Upper lobe of right lung (tissue), 1 donor: ENCODE data around the gene ERGIC2. TPM values are rescaled to one million over a fixed set of nuclear protein-coding genes. Genes with fewer than 3 reads are reported as not detected.

ENCODE experiments used
- ATAC-seq: fragments of 200-7000 bp; cut with Tn5 transposase; one replicate; pipeline ENCODE4 v1.9.1; 2020; ENCODE audit warnings: mild to moderate bottlenecking, moderate library complexity
- DNase-seq: peaks from one replicate; pipeline ENCODE4 v3.0.0-alpha.2; 2020
- H3K27ac ChIP-seq: fragments of 200-600 bp; one replicate; pipeline ENCODE4 v1.8.0; 2022
- H3K27me3 ChIP-seq: fragments of 200-600 bp; one replicate; pipeline ENCODE4 v1.8.0; 2022; ENCODE audit warnings: mild to moderate bottlenecking
- H3K36me3 ChIP-seq: fragments of 200-600 bp; one replicate; pipeline ENCODE4 v1.8.0; 2022
- H3K4me1 ChIP-seq: fragments of 200-600 bp; one replicate; pipeline ENCODE4 v1.8.0; 2022
- H3K4me3 ChIP-seq: fragments of 200-600 bp; one replicate; pipeline ENCODE4 v1.8.0; 2022; ENCODE audit warnings: mild to moderate bottlenecking
- H3K9me3 ChIP-seq: fragments of 200-600 bp; one replicate; pipeline ENCODE4 v1.8.0; 2022
- intact Hi-C: fragments of 100-400 bp; cut with DNase I; formaldehyde crosslinking; loops from one replicate; pipeline ENCODE4 v1.11.0; 2022
- total RNA-seq: library from RNA; stranded (reverse); fragmentation: NEBNext Ultra II Directional; extraction: Animal tissue kit (Norgen Biotek cat#: 25700); gene quantifications from one replicate; pipeline ENCODE4 v1.2.1, GENCODE V29; 2021
- TF ChIP-seq, protein P1 (sequence below): fragments of 200-600 bp; IDR thresholded peaks from one replicate; pipeline ENCODE4 v1.8.0; 2022; ENCODE audit warnings: antibody characterized with exemption
- donor health status: DM: no; HTN: yes; CAD: no; lungs with severe emphysema.

The ERGIC2 gene
- total RNA-seq, 1 donor from 2014 or later = 64.0 TPM

DNA sequence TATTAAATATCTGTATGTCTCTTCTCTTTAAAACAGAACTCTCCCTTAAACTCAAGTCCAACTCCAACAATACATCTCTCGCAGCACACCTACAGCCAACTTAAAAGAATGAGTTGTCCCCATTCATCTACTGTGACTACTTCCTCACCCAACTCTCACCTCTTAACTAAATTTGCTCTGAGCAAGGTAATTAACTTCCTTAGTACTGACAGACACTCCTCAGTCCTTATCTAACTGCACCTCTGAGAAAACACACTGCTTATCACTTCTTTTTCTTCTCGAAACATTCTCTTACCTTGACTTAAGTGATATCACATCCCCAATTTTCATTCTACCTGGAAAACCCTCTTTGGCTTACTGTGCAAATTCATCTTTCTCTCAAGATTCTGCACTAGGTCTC is 7.0 kb downstream of the ERGIC2 start:
- Histone ChIP-seq H3K9me3 (no peaks in the 10 kb centered on the region), H3K4me3 (no peak overlapping the region), H3K27ac (no peak overlapping the region), H3K27me3 (no peaks in the 10 kb centered on the region), H3K4me1 (peaks cover 4% of the 10 kb centered on the region), H3K36me3 (peaks cover 24% of the 10 kb centered on the region)
- DNase-seq = no peak
- intact Hi-C loops = no loop called here
- TF ChIP-seq, protein P1, sequence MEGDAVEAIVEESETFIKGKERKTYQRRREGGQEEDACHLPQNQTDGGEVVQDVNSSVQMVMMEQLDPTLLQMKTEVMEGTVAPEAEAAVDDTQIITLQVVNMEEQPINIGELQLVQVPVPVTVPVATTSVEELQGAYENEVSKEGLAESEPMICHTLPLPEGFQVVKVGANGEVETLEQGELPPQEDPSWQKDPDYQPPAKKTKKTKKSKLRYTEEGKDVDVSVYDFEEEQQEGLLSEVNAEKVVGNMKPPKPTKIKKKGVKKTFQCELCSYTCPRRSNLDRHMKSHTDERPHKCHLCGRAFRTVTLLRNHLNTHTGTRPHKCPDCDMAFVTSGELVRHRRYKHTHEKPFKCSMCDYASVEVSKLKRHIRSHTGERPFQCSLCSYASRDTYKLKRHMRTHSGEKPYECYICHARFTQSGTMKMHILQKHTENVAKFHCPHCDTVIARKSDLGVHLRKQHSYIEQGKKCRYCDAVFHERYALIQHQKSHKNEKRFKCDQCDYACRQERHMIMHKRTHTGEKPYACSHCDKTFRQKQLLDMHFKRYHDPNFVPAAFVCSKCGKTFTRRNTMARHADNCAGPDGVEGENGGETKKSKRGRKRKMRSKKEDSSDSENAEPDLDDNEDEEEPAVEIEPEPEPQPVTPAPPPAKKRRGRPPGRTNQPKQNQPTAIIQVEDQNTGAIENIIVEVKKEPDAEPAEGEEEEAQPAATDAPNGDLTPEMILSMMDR = no peak
- no peak for ATAC-seq

DNA sequence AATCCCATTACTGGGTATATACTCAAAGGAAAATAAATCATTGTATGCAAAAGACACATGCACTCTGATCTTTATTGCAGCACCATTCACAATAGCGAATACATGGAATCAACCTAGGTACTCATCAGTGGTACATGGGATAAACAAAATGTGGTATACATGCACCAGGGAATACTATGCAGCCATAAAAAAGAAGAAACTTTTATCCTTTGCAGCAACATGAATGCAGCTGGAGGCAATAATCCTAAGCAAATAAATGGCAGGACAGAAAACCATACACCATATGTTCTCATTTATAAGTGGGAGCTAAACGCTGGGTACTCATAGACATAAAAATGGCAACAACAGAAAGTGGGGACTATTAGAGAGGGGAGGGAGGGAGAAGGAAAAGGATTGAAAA is 15.9 kb downstream of the ERGIC2 start:
- Histone ChIP-seq H3K27ac (no peak overlapping the region), H3K9me3 (no peaks in the 10 kb centered on the region), H3K36me3 (peaks cover 58% of the 10 kb centered on the region), H3K4me1 (no peaks in the 10 kb centered on the region), H3K4me3 (no peak overlapping the region), H3K27me3 (no peaks in the 10 kb centered on the region)
- DNase-seq (no peak), ATAC-seq (no peak)
- intact Hi-C loops = no loop called here
- TF ChIP-seq, protein P1 = no peak

DNA sequence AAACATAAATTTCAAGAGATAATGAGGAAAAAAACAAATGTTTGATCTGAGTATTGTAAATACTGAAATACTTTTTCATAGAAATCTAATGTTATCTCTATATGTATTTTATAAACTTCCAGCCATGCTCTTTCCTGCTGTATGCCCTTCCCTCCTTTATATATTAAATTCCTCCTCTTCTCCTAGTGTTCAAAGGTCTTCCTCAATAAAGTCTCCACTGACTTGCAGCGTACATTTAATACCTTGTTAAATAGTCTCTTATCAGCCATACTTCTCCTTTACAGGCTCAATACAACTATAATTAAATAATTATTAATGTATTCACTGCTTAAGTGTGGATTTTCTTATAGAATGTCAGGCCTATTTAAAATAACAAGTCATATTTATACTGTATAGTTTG is 26.0 kb downstream of the ERGIC2 start:
- ATAC-seq (no peak), DNase-seq (no peak)
- Histone ChIP-seq H3K27ac (no peak overlapping the region), H3K4me3 (no peak overlapping the region), H3K9me3 (no peaks in the 10 kb centered on the region), H3K4me1 (no peaks in the 10 kb centered on the region), H3K36me3 (peaks cover 49% of the 10 kb centered on the region), H3K27me3 (no peaks in the 10 kb centered on the region)
- TF ChIP-seq, protein P1 = no peak
- intact Hi-C loops = no loop called here

DNA sequence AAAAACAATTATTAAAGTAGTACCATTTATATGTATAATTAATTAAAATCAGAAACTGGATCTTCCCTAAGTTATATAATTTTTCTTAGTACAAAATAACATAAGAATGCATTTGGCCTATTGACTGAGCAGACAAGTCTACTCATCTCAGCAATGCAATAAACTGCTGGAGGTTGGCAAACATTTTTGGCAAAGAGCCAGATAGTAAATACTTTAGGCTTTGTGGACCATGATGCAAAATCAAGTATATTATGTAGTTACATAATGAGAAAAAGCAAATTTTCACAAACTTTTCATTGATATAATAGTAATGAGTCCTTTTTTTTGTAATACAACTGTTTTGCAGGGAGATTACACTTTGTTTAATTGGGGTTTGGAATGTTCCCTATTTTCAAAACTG is 30.9 kb downstream of the ERGIC2 start:
- Histone ChIP-seq H3K4me3 (no peak overlapping the region), H3K9me3 (no peaks in the 10 kb centered on the region), H3K4me1 (no peaks in the 10 kb centered on the region), H3K36me3 (peaks cover 31% of the 10 kb centered on the region), H3K27ac (no peak overlapping the region), H3K27me3 (no peaks in the 10 kb centered on the region)
- DNase-seq = no peak
- ATAC-seq = no peak
- TF ChIP-seq, protein P1 = no peak
- intact Hi-C loops = no loop called here

DNA sequence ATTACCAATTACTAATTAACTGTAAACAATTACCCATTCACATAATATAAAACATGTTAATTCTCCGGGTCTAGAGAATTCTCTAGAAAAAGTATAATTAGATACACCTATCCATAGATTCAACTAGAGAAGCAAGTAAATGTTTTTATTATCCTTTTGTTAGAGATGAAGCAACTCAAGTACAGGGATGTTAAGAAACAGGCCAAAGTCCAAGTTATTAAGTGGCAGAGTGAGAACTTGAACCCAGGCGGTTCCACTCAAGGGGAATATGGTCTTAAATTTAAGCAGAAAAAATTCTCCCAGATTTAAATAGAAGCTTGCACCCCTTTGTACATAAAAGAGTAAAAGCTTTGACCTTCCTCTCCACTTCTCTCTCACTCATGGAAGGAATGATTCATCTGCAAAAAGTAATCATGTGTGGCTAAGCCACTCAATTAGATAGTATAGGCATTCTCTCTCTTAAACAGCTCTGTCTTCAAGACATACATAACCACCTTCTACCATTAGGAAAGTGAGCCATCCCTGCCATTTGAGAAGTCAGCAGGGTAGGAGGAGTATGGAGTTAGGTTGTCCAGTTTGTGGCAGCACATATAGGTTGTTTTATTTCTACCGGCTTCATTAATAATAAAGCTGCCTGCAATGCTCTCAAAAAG is 34.1 kb downstream of the ERGIC2 start:
- ATAC-seq (no peak), DNase-seq (no peak)
- Histone ChIP-seq H3K9me3 (no peaks in the 10 kb centered on the region), H3K27me3 (no peaks in the 10 kb centered on the region), H3K4me1 (no peaks in the 10 kb centered on the region), H3K36me3 (peaks cover 37% of the 10 kb centered on the region), H3K4me3 (no peak overlapping the region), H3K27ac (no peak overlapping the region)
- intact Hi-C loops = no loop called here
- TF ChIP-seq, protein P1 = no peak
